ENCODE results near the gene CFH.
A peak's percentile ranks its signal among the peaks of the same experiment; 100 is the strongest.

DNA sequence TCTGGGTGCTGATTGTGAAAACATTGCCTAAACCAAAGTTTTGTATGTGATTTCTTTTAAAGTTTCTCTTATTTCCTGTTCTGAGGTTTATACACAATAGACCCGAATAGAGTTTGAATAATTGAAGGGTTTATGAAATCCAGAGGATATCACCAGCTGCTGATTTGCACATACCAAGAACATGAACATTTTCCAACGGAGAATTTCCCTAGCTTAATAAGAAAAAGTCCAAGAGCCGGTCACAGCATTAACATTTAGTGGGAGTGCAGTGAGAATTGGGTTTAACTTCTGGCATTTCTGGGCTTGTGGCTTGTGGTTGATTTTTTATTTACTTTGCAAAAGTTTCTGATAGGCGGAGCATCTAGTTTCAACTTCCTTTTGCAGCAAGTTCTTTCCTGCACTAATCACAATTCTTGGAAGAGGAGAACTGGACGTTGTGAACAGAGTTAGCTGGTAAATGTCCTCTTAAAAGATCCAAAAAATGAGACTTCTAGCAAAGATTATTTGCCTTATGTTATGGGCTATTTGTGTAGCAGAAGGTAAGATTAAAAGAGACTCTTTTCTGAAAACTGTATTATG lies at the start of gene CFH:
- TF ChIP-seq, protein P1, sequence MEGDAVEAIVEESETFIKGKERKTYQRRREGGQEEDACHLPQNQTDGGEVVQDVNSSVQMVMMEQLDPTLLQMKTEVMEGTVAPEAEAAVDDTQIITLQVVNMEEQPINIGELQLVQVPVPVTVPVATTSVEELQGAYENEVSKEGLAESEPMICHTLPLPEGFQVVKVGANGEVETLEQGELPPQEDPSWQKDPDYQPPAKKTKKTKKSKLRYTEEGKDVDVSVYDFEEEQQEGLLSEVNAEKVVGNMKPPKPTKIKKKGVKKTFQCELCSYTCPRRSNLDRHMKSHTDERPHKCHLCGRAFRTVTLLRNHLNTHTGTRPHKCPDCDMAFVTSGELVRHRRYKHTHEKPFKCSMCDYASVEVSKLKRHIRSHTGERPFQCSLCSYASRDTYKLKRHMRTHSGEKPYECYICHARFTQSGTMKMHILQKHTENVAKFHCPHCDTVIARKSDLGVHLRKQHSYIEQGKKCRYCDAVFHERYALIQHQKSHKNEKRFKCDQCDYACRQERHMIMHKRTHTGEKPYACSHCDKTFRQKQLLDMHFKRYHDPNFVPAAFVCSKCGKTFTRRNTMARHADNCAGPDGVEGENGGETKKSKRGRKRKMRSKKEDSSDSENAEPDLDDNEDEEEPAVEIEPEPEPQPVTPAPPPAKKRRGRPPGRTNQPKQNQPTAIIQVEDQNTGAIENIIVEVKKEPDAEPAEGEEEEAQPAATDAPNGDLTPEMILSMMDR (IDR thresholded peaks at IDR 0.05), result no peak
- peak in 1 of 2 donors; percentile 24 for TF ChIP-seq POLR2A (IDR thresholded peaks at IDR 0.05)
